HCT116 (cell line): ENCODE results near the gene SLC24A3. TPM values are rescaled to one million over a fixed set of nuclear protein-coding genes. Genes with fewer than 3 reads are reported as not detected.

ENCODE experiments used
- ATAC-seq: fragments of 200-7000 bp; cut with Tn5 transposase; 2 replicates; pipeline ENCODE4 v1.9.1; 2020; ENCODE audit warnings: mild to moderate bottlenecking, moderate library complexity
- BruUV-seq: library from RNA; stranded (reverse); fragments of 400-500 nt; replicated peaks from 2 replicates; lab custom pipeline; 2021; lab: Mats Ljungman, UMichigan
- CTCF ChIA-PET: fragments of 300-600 bp; sonication (Branson Sonifier 250); formaldehyde crosslinking; loops from one replicate; lab custom pipeline; 2021; ENCODE audit warnings: antibody characterized with exemption; lab: Charles Lee
- POLR2A ChIA-PET: fragments of 300-600, 350-600 bp; sonication (Branson Sonifier 250); formaldehyde crosslinking; loops from one replicate; lab custom pipeline; 2021; ENCODE audit warnings: antibody characterized with exemption; lab: Charles Lee
- RAD21 ChIA-PET, 2 experiments: fragments of 300-600 bp; sonication (Branson Sonifier 250); formaldehyde crosslinking; loops; one replicate each; lab custom pipeline; 2023; ENCODE audit warnings: low total read pairs in 2 of 2; ENCODE audit not compliant: uncharacterized antibody in 2 of 2, unreplicated experiment in 2 of 2, low non-redundant PET in 1 of 2; lab: Charles Lee
- DNase-seq: peaks from one replicate; pipeline ENCODE4 v3.0.0-alpha.2; 2010; ENCODE audit warnings: low read depth, low spot score
- H2AFZ ChIP-seq: fragments of 200-600 bp; shearing (Covaris generic), sonication (generic); 2 replicates; pipeline ENCODE4 v1.6.1; 2017; ENCODE audit warnings: low read depth, mixed run types, mixed read lengths, antibody characterized with exemption, low read length; ENCODE audit not compliant: poor library complexity, severe bottlenecking
- H3K27ac ChIP-seq: 2 replicates; pipeline ENCODE4 v1.5.1; 2012; ENCODE audit warnings: low read depth, low read length
- H3K27me3 ChIP-seq: fragments of 200-600 bp; sonication (generic); 2 replicates; pipeline ENCODE4 v1.6.1; 2016; ENCODE audit warnings: mixed run types, low read length, mixed read lengths; ENCODE audit not compliant: insufficient read depth
- H3K36me3 ChIP-seq, 2 experiments: fragments of 200-500 bp in 1 of 2; fragments of 200-600 bp in 1 of 2; sonication (Bioruptor generic) in 1 of 2; sonication (generic) in 1 of 2; 2 replicates each; pipeline versions ENCODE4 v1.5.1 to v1.6.1; 2014 to 2016; ENCODE audit warnings: low read length in 2 of 2, inconsistent platforms in 1 of 2, mixed read lengths in 1 of 2, mixed run types in 1 of 2; ENCODE audit not compliant: insufficient read depth in 2 of 2, control insufficient read depth in 1 of 2
- H3K4me1 ChIP-seq, 2 experiments: fragments of 200-600 bp in 1 of 2; sonication (generic) in 1 of 2; 2 replicates each; pipeline versions ENCODE4 v1.5.1 to v1.6.1; 2012 to 2017; ENCODE audit warnings: low read length in 2 of 2, inconsistent platforms in 1 of 2, mild to moderate bottlenecking in 1 of 2, mixed read lengths in 1 of 2, mixed run types in 1 of 2, moderate library complexity in 1 of 2; ENCODE audit not compliant: insufficient read depth in 2 of 2, control insufficient read depth in 1 of 2
- H3K4me2 ChIP-seq: fragments of 200-600 bp; sonication (generic); 2 replicates; pipeline ENCODE4 v1.6.1; 2017; ENCODE audit warnings: mixed run types, low read length, mixed read lengths
- H3K4me3 ChIP-seq, 2 experiments: fragments of 200-600 bp in 1 of 2; sonication (generic) in 1 of 2; replicated peaks in 1 of 2; 2 replicates each; pipeline ENCODE4 v1.5.1; 2011 to 2016; ENCODE audit warnings: low read length in 2 of 2, control low read depth in 1 of 2, low read depth in 1 of 2, mild to moderate bottlenecking in 1 of 2, mixed read lengths in 1 of 2, mixed run types in 1 of 2
- H3K79me2 ChIP-seq: fragments of 200-600 bp; sonication (generic); 2 replicates; pipeline ENCODE4 v1.6.1; 2017; ENCODE audit warnings: mild to moderate bottlenecking, mixed run types, low read length, moderate library complexity, mixed read lengths; ENCODE audit not compliant: insufficient read depth
- H3K9ac ChIP-seq: fragments of 200-600 bp; sonication (generic); 2 replicates; pipeline ENCODE4 v1.6.1; 2016; ENCODE audit warnings: low read length, mixed read lengths
- H3K9me2 ChIP-seq: fragments of 200-600 bp; sonication (generic), shearing (Covaris generic); 2 replicates; pipeline ENCODE4 v1.6.1; 2017; ENCODE audit warnings: mixed run types, mild to moderate bottlenecking, moderate library complexity; ENCODE audit not compliant: insufficient read depth
- H3K9me3 ChIP-seq, 2 experiments: fragments of 200-500 bp in 1 of 2; fragments of 200-600 bp in 1 of 2; sonication (Bioruptor generic) in 1 of 2; sonication (generic) in 1 of 2; 2 replicates each; pipeline ENCODE4 v1.6.1; 2014 to 2017; ENCODE audit warnings: low read length in 2 of 2, mixed read lengths in 2 of 2, inconsistent platforms in 1 of 2, low read depth in 1 of 2, mild to moderate bottlenecking in 1 of 2, mixed run types in 1 of 2, moderate library complexity in 1 of 2; ENCODE audit not compliant: control insufficient read depth in 1 of 2, insufficient read depth in 1 of 2
- H4K20me1 ChIP-seq: fragments of 200-600 bp; sonication (generic), shearing (Covaris generic); 2 replicates; pipeline ENCODE4 v1.6.1; 2017; ENCODE audit warnings: mixed run types, mild to moderate bottlenecking, moderate library complexity; ENCODE audit not compliant: insufficient read depth
- ATF3 ChIP-seq: IDR thresholded peaks from 2 replicates; pipeline ENCODE4 v1.6.1; 2012
- CBX3 ChIP-seq: IDR thresholded peaks from 2 replicates; pipeline ENCODE4 v1.6.1; 2012; ENCODE audit warnings: low read depth
- CTCF ChIP-seq, 3 experiments: fragments of 200-600 bp in 1 of 3; sonication (generic) in 1 of 3; IDR thresholded peaks in 2 of 3; conservative IDR thresholded peaks in 1 of 3; 2 replicates each; pipeline ENCODE4 v1.5.1; 2012 to 2017; ENCODE audit warnings: low read depth in 2 of 3, low read length in 2 of 3, antibody characterized with exemption in 1 of 3, borderline replicate concordance in 1 of 3, control low read depth in 1 of 3, mild to moderate bottlenecking in 1 of 3, mixed read lengths in 1 of 3, mixed run types in 1 of 3, moderate library complexity in 1 of 3; ENCODE audit not compliant: insufficient read depth in 1 of 3
- EGR1 ChIP-seq: IDR thresholded peaks from 2 replicates; pipeline ENCODE4 v1.6.1; 2012; ENCODE audit warnings: low read depth
- ELF1 ChIP-seq: IDR thresholded peaks from 2 replicates; pipeline ENCODE4 v1.6.1; 2012; ENCODE audit warnings: low read depth, borderline replicate concordance
- EZH2 ChIP-seq: fragments of 200-600 bp; sonication (generic); IDR thresholded peaks from 2 replicates; pipeline ENCODE4 v1.6.1; 2017; ENCODE audit warnings: antibody characterized with exemption, mixed run types
- EZH2phosphoT487 ChIP-seq: fragments of 200-600 bp; IDR thresholded peaks from 2 replicates; pipeline ENCODE4 v1.6.1; 2018; ENCODE audit warnings: antibody characterized with exemption, borderline replicate concordance
- FOSL1 ChIP-seq: IDR thresholded peaks from 2 replicates; pipeline ENCODE4 v1.6.1; 2012; ENCODE audit warnings: low read depth
- JUND ChIP-seq: IDR thresholded peaks from 2 replicates; pipeline ENCODE4 v1.6.1; 2012
- MAX ChIP-seq: IDR thresholded peaks from 2 replicates; pipeline ENCODE4 v1.6.1; 2012
- POLR2A ChIP-seq: IDR thresholded peaks from 2 replicates; pipeline ENCODE4 v1.7.0; 2011; ENCODE audit warnings: borderline replicate concordance; ENCODE audit not compliant: insufficient read depth, insufficient read length; ENCODE audit errors: extremely low read depth
- POLR2AphosphoS5 ChIP-seq: IDR thresholded peaks from 2 replicates; pipeline ENCODE4 v1.6.1; 2011; ENCODE audit warnings: mild to moderate bottlenecking, low read depth, low read length, moderate library complexity
- SP1 ChIP-seq: IDR thresholded peaks from 2 replicates; pipeline ENCODE4 v1.6.1; 2012; ENCODE audit warnings: low read depth
- SRF ChIP-seq: IDR thresholded peaks from 2 replicates; pipeline ENCODE4 v1.6.1; 2012; ENCODE audit warnings: low read depth
- TCF7L2 ChIP-seq: IDR thresholded peaks from 2 replicates; pipeline ENCODE4 v1.7.0; 2011; ENCODE audit warnings: borderline replicate concordance, inconsistent platforms; ENCODE audit not compliant: insufficient read depth, insufficient read length; ENCODE audit errors: extremely low read depth
- YY1 ChIP-seq: IDR thresholded peaks from 2 replicates; pipeline ENCODE4 v1.6.1; 2011; ENCODE audit warnings: low read length, low read depth, moderate library complexity, mild to moderate bottlenecking; ENCODE audit not compliant: insufficient replicate concordance; ENCODE audit errors: extremely low read depth
- ZBTB33 ChIP-seq: IDR thresholded peaks from 2 replicates; pipeline ENCODE4 v1.6.1; 2011; ENCODE audit warnings: mild to moderate bottlenecking, low read length, moderate library complexity; ENCODE audit not compliant: insufficient replicate concordance; ENCODE audit errors: extremely low read depth
- ZFX ChIP-seq: fragments of 450-650 bp; IDR thresholded peaks from 2 replicates; pipeline ENCODE4 v1.6.1; 2017
- ZNF274 ChIP-seq: fragments of 200-500 bp; sonication (Bioruptor generic); IDR thresholded peaks from 2 replicates; pipeline ENCODE4 v1.6.1; 2014; ENCODE audit warnings: mild to moderate bottlenecking, low read depth, low read length, inconsistent platforms
- intact Hi-C: fragments of 100-400 bp; cut with micrococcal nuclease; formaldehyde crosslinking; loops from 2 replicates; pipeline ENCODE4 v1.10.0; 2022
- total RNA-seq: library from RNA; stranded (reverse); gene quantifications from one replicate; pipeline ENCODE4 v1.2.1, GENCODE V29; 2021; ENCODE audit not compliant: unreplicated experiment

The SLC24A3 gene
- total RNA-seq, 1 experiment from 2014 or later = not detected

GRCh38 chr20:19670829-19671228 lies 458.4 kb downstream of the SLC24A3 start:
- ATAC-seq = no peak
- no peak for DNase-seq
- H3K36me3 ChIP-seq = no peaks in the 10 kb centered on the region
- peaks cover 14% of the 10 kb centered on the region; the same call in 1 of the 2 replicates for H3K27me3 ChIP-seq
- H3K4me1 ChIP-seq = no peaks in the 10 kb centered on the region
- no peaks in the 10 kb centered on the region for H3K79me2 ChIP-seq
- RAD21 ChIA-PET = no interaction called here
- H3K27ac ChIP-seq = no peak overlapping the region
- no peak overlapping the region for H3K4me2 ChIP-seq
- H3K9me2 ChIP-seq = no peaks in the 10 kb centered on the region
- POLR2A ChIA-PET = no interaction called here
- BruUV-seq = no TSS peak
- TF ChIP-seq POLR2A = no peak
- TF ChIP-seq FOSL1 = no peak
- TF ChIP-seq YY1 = no peak
- TF ChIP-seq EZH2phosphoT487 = no peak
- TF ChIP-seq SP1 = no peak
- TF ChIP-seq EGR1 = no peak
- TF ChIP-seq POLR2AphosphoS5 = no peak
- TF ChIP-seq CTCF (IDR thresholded peaks at IDR 0.05 in 2 of 3, conservative IDR thresholded peaks at IDR 0.05 in 1 of 3; ENCODE audit: borderline replicate concordance in 1 of 3, insufficient read depth in 1 of 3, low read depth in 2 of 3, low read length in 2 of 3) = no peak
- no peak for TF ChIP-seq JUND
- no peak for TF ChIP-seq CBX3
- TF ChIP-seq ZNF274 = no peak
- TF ChIP-seq ELF1 = no peak
- TF ChIP-seq ZFX = no peak
- no peak for TF ChIP-seq MAX
- TF ChIP-seq ZBTB33 = no peak
- no peak for TF ChIP-seq TCF7L2
- no peak for TF ChIP-seq ATF3
- no peak for TF ChIP-seq EZH2
- no peak for TF ChIP-seq SRF
- H4K20me1 ChIP-seq = no peaks in the 10 kb centered on the region
- no peak overlapping the region for H3K9ac ChIP-seq
- intact Hi-C loops = no loop called here
- no peak overlapping the region for H3K4me3 ChIP-seq
- H2AFZ ChIP-seq = no peak overlapping the region
- CTCF ChIA-PET = no interaction called here
- H3K9me3 ChIP-seq = no peaks in the 10 kb centered on the region
